Mesenchymal stem cell (in vitro differentiated cells and primary cell): Measurements from ENCODE around the gene BRD9.
A peak's percentile ranks its signal among the peaks of the same experiment; 100 is the strongest.
"Not testable (repeated sequence)": the region's sequence is repeated elsewhere in the genome, so short reads cannot be mapped to it uniquely, and the experiment has no call there.

Experiments used
- DNase-seq: peaks from one replicate; pipeline ENCODE4 v3.0.0-alpha.2; 2013
- H2AFZ ChIP-seq: one replicate; pipeline ENCODE4 v1.6.1; 2013; ENCODE audit warnings: low read depth, mild to moderate bottlenecking, control low read depth, inconsistent platforms, low read length, moderate library complexity
- H2AK5ac ChIP-seq: 2 replicates; pipeline ENCODE4 v1.6.1; 2013; ENCODE audit warnings: low read length, moderate library complexity, mild to moderate bottlenecking, inconsistent platforms; ENCODE audit not compliant: severe bottlenecking
- H2BK120ac ChIP-seq: one replicate; pipeline ENCODE4 v1.6.1; 2013; ENCODE audit warnings: low read depth, mild to moderate bottlenecking, inconsistent platforms, low read length, moderate library complexity
- H2BK12ac ChIP-seq, 2 experiments: one replicate each; pipeline ENCODE4 v1.6.1; 2013; ENCODE audit warnings: inconsistent platforms in 2 of 2, low read length in 2 of 2, mild to moderate bottlenecking in 2 of 2, moderate library complexity in 2 of 2, control low read depth in 1 of 2
- H2BK15ac ChIP-seq: one replicate; pipeline ENCODE4 v1.6.1; 2013; ENCODE audit warnings: mild to moderate bottlenecking, low read depth, inconsistent platforms; ENCODE audit not compliant: poor library complexity, severe bottlenecking
- H2BK5ac ChIP-seq: 2 replicates; pipeline ENCODE4 v1.6.1; 2013; ENCODE audit warnings: low read depth, mild to moderate bottlenecking, low read length, control low read depth, inconsistent platforms; ENCODE audit not compliant: poor library complexity, severe bottlenecking
- H3K14ac ChIP-seq, 2 experiments: one replicate each; pipeline ENCODE4 v1.6.1; 2013; ENCODE audit warnings: inconsistent platforms in 2 of 2, low read length in 2 of 2, control low read depth in 1 of 2, mild to moderate bottlenecking in 1 of 2, moderate library complexity in 1 of 2
- H3K18ac ChIP-seq, 2 experiments: one replicate each; pipeline ENCODE4 v1.6.1; 2013; ENCODE audit warnings: inconsistent platforms in 2 of 2, low read length in 2 of 2, control low read depth in 1 of 2, low read depth in 1 of 2, mild to moderate bottlenecking in 1 of 2
- H3K23ac ChIP-seq, 2 experiments: one replicate each; pipeline ENCODE4 v1.6.1; 2013; ENCODE audit warnings: inconsistent platforms in 2 of 2, low read length in 2 of 2, mild to moderate bottlenecking in 2 of 2, moderate library complexity in 2 of 2, control low read depth in 1 of 2
- H3K27ac ChIP-seq: 2 replicates; pipeline ENCODE4 v1.5.1; 2013; ENCODE audit warnings: mild to moderate bottlenecking, moderate library complexity, low read length, control low read depth, inconsistent platforms; ENCODE audit not compliant: poor library complexity, severe bottlenecking
- H3K27me3 ChIP-seq, 2 experiments: 2 replicates each; pipeline versions ENCODE4 v1.6.1 to v1.7.0; 2013; ENCODE audit warnings: low read length in 2 of 2, mild to moderate bottlenecking in 2 of 2, moderate library complexity in 2 of 2, control low read depth in 1 of 2, inconsistent platforms in 1 of 2; ENCODE audit not compliant: control insufficient read depth in 1 of 2, insufficient read depth in 1 of 2
- H3K36me3 ChIP-seq, 2 experiments: 2 replicates each; pipeline versions ENCODE4 v1.6.1 to v1.7.0; 2013; ENCODE audit warnings: low read length in 2 of 2, control low read depth in 1 of 2, inconsistent platforms in 1 of 2, low read depth in 1 of 2, mild to moderate bottlenecking in 1 of 2; ENCODE audit not compliant: insufficient read depth in 2 of 2, control insufficient read depth in 1 of 2
- H3K4ac ChIP-seq, 2 experiments: one replicate each; pipeline ENCODE4 v1.6.1; 2013; ENCODE audit warnings: inconsistent platforms in 2 of 2, low read length in 2 of 2, mild to moderate bottlenecking in 2 of 2, moderate library complexity in 2 of 2, control low read depth in 1 of 2, low read depth in 1 of 2
- H3K4me1 ChIP-seq: 2 replicates; pipeline ENCODE4 v1.6.1; 2013; ENCODE audit warnings: low read depth, low read length, control low read depth; ENCODE audit not compliant: control insufficient read depth, insufficient read depth
- H3K4me2 ChIP-seq: 2 replicates; pipeline ENCODE4 v1.6.1; 2013; ENCODE audit warnings: low read length, mild to moderate bottlenecking, inconsistent platforms; ENCODE audit not compliant: poor library complexity, severe bottlenecking
- H3K4me3 ChIP-seq, 2 experiments: 2 replicates each; pipeline versions ENCODE4 v1.5.1 to v1.7.0; 2013; ENCODE audit warnings: low read length in 2 of 2, mild to moderate bottlenecking in 2 of 2, control low read depth in 1 of 2, low read depth in 1 of 2; ENCODE audit not compliant: insufficient read depth in 1 of 2
- H3K79me1 ChIP-seq: replicated peaks from 2 replicates; pipeline ENCODE4 v1.6.1; 2013; ENCODE audit warnings: mild to moderate bottlenecking, control low read depth, low read length, inconsistent platforms; ENCODE audit not compliant: poor library complexity, severe bottlenecking
- H3K9ac ChIP-seq: 2 replicates; pipeline ENCODE4 v1.7.0; 2013; ENCODE audit warnings: mild to moderate bottlenecking, low read length, moderate library complexity
- H3K9me3 ChIP-seq: 2 replicates; pipeline ENCODE4 v1.7.0; 2013; ENCODE audit warnings: mild to moderate bottlenecking, low read length; ENCODE audit not compliant: control insufficient read depth
- H4K8ac ChIP-seq: one replicate; pipeline ENCODE4 v1.6.1; 2013; ENCODE audit warnings: inconsistent platforms, mild to moderate bottlenecking, low read length, moderate library complexity
- H4K91ac ChIP-seq: one replicate; pipeline ENCODE4 v1.6.1; 2013; ENCODE audit warnings: mild to moderate bottlenecking, low read length, inconsistent platforms
- WGBS: methylation state at CpG from one replicate; pipeline ENCODE4 v1.1.7; 2013; ENCODE audit warnings: mixed read lengths; 5-methylcytosine and 5-hydroxymethylcytosine counted together

BRD9 gene

GRCh38 chr5:936149-937144 lies 43.8 kb upstream of the BRD9 start:
- no peak for DNase-seq
- 92% methylated on average over 18 of the region's 19 CpGs for WGBS

DNA sequence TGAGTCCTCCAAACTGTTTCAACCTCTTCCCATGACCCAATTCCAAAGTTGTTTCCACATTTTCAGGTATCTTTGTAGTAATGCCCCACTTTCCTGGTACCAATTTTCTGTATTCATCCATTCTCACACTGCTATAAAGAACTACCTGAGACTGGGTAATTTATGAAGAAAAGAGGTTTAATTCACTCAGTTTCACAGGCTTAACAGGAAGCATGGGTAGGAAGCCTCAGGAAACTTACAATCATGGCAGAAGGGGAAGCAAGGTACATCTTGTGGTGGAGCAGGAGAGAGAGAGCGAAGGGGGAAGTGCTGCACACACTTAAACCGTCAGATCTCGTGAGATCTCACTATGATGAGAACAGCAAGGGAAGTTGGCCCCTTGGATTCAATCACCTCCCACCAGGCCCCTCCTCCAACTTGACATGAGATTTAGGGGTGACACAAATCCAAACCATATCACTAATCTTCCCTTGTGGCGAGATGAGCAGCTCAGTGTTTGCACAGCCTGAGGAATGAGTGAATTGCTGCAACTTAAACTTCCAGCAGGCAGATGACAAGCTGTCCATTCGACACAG lies 43.0 kb upstream of the BRD9 start:
- H3K18ac ChIP-seq = peak overlapping the region in 1 of 2 experiments; percentile 51
- H3K4ac ChIP-seq = no peak overlapping the region
- no peaks in the 10 kb centered on the region for H3K79me1 ChIP-seq
- no peak overlapping the region for H3K4me2 ChIP-seq
- no peak overlapping the region for H4K91ac ChIP-seq
- no peak for DNase-seq
- no peaks in the 10 kb centered on the region for H3K4me1 ChIP-seq
- H3K4me3 ChIP-seq = no peak overlapping the region
- no peak overlapping the region for H3K27ac ChIP-seq
- no peak overlapping the region for H2BK5ac ChIP-seq
- H3K9ac ChIP-seq = no peak overlapping the region
- no peak overlapping the region for H2BK120ac ChIP-seq
- H2AFZ ChIP-seq = no peak overlapping the region
- H2BK12ac ChIP-seq = no peak overlapping the region
- no peak overlapping the region for H3K23ac ChIP-seq
- H3K27me3 ChIP-seq = peaks cover 60 to 79% of the 10 kb centered on the region in 2 experiments
- no peak overlapping the region for H3K14ac ChIP-seq
- H2AK5ac ChIP-seq = no peak overlapping the region
- H2BK15ac ChIP-seq = no peak overlapping the region
- H3K9me3 ChIP-seq = no peaks in the 10 kb centered on the region
- no peak overlapping the region for H4K8ac ChIP-seq
- WGBS = 84% methylated on average over 5 of the region's 5 CpGs
- no peaks in the 10 kb centered on the region for H3K36me3 ChIP-seq

More at GRCh38 chr5:936149-937144, 43.8 kb upstream of the BRD9 start:
- no peak overlapping the region for H3K18ac ChIP-seq
- no peak overlapping the region for H2AK5ac ChIP-seq
- no peak overlapping the region for H3K4ac ChIP-seq
- no peak overlapping the region for H2BK120ac ChIP-seq
- no peak overlapping the region for H2BK15ac ChIP-seq
- H3K4me2 ChIP-seq = no peak overlapping the region
- no peak overlapping the region for H4K8ac ChIP-seq
- H3K4me1 ChIP-seq = no peaks in the 10 kb centered on the region
- H3K9ac ChIP-seq = no peak overlapping the region
- H3K4me3 ChIP-seq = no peak overlapping the region
- no peak overlapping the region for H2BK12ac ChIP-seq
- no peaks in the 10 kb centered on the region for H3K79me1 ChIP-seq
- peaks cover 52 to 76% of the 10 kb centered on the region in 2 experiments for H3K27me3 ChIP-seq
- H2AFZ ChIP-seq = no peak overlapping the region
- H3K14ac ChIP-seq = no peak overlapping the region
- no peak overlapping the region for H3K23ac ChIP-seq
- no peak overlapping the region for H4K91ac ChIP-seq
- H2BK5ac ChIP-seq = no peak overlapping the region
- H3K27ac ChIP-seq = no peak overlapping the region
- H3K36me3 ChIP-seq = no peaks in the 10 kb centered on the region
- H3K9me3 ChIP-seq = no peaks in the 10 kb centered on the region

- not testable (repeated sequence) for H4K8ac ChIP-seq, H3K4ac ChIP-seq, H3K36me3 ChIP-seq, H3K9me3 ChIP-seq, H2AFZ ChIP-seq, H3K4me1 ChIP-seq, H2BK5ac ChIP-seq, H3K23ac ChIP-seq, H2BK15ac ChIP-seq, H3K4me3 ChIP-seq, H3K27ac ChIP-seq, DNase-seq, H3K9ac ChIP-seq, H3K4me2 ChIP-seq, H2BK120ac ChIP-seq, H2AK5ac ChIP-seq, H4K91ac ChIP-seq, H3K18ac ChIP-seq, H3K79me1 ChIP-seq, H2BK12ac ChIP-seq, H3K14ac ChIP-seq
- 93% methylated on average over 3 of the region's 3 CpGs for WGBS
- peaks cover 68 to 86% of the 10 kb centered on the region in 2 experiments for H3K27me3 ChIP-seq
Measured at GRCh38 chr5:934381-934967, 41.9 kb upstream of the BRD9 start.

DNA sequence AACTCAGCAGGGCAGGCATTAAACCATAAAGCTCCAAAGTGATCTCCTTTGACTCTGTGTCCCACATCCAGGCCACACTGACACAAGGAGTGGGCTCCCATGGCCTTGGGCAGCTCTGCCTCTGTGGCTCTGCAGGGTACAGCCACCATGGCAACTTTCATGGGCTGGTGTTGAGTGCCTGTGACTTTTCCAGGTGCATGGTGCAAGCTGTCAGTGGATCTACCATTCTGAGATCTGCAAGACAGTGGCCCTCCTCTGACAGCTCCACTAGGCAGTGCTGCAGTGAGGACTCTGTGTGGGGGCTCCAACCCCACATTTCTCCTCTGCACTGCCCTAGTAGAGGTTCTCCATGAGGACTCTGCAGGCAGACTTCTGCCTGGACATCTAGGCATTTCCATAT lies 41.4 kb upstream of the BRD9 start:
- H2BK120ac ChIP-seq, H3K18ac ChIP-seq, H3K27ac ChIP-seq: not testable (repeated sequence)

More for the DNA sequence above, 41.4 kb upstream of the BRD9 start:
- not testable (repeated sequence) for H2BK15ac ChIP-seq, H4K8ac ChIP-seq, H3K9ac ChIP-seq, H2AK5ac ChIP-seq, H4K91ac ChIP-seq, H3K79me1 ChIP-seq, H3K9me3 ChIP-seq, H3K14ac ChIP-seq, H3K4me3 ChIP-seq, DNase-seq, H2BK5ac ChIP-seq, H3K4me2 ChIP-seq, H3K23ac ChIP-seq, H2AFZ ChIP-seq, H3K4ac ChIP-seq, H3K4me1 ChIP-seq, H3K36me3 ChIP-seq, H2BK12ac ChIP-seq
- peaks cover 66 to 85% of the 10 kb centered on the region in 2 experiments for H3K27me3 ChIP-seq
